ENCODE measurements around the gene COQ2. TPM values are rescaled to one million over a fixed set of nuclear protein-coding genes. Genes with fewer than 3 reads are reported as not detected.
"Not testable (repeated sequence)": the region's sequence is repeated elsewhere in the genome, so short reads cannot be mapped to it uniquely, and the experiment has no call there.

COQ2 gene
- polyA plus RNA-seq, 1 donor = 14.9 TPM

DNA sequence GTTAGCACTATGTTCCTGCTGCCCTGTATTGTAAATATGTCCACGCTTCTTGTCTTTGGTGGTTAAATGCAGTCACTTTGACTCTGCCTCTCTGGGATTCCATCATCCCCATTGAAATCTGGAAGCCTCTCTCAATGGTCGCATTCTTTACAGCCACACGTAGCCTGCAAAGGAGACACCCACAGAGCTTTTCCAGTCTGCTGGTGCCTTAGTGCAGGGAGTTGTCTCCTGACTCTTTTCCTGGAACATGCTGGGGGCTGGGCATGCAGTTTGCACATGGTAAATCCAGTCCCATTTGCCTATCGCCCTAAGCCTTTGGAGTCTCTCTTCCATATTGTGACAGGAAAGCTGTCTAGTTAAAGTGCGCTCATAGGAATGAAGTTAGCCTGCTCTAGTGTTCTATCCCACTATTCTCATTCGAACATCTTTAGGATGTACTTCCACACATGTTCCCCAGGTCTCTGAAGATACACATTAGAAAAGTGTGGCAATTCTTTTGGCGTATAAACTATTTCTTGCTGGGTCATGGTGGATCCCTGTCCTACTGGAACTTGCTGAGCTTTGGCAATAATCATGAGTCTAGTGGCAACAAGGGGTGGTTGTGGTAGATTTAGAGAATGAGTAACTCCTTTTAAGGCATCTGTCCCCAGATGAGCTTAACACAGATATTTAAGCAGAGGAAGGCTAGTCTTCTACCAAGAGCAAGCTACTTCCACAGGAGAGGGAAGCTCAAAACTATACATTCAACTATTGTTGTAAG, 33.7 kb downstream of the COQ2 start:
- DNase-seq = no peak

DNA sequence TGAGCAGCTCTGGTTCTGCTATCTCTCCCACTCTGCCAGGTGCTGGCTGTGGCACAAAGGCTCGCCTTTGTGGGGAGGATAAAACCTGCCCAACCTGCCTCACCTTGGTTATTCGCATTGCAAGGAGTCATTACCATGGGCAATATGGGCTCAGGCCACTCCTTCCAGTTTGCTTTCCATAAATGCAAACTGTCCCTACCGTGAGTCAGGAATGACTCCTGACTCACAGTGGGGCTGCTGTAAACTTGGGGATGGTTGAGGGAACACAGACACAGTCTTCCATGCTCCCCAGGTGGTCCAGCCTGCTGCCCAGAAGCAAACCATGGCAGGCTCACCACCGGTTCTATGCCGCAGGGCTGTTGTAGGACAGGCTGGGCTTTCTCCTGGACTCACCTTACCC, 36.1 kb downstream of the COQ2 start:
- DNase-seq = no peak

DNA sequence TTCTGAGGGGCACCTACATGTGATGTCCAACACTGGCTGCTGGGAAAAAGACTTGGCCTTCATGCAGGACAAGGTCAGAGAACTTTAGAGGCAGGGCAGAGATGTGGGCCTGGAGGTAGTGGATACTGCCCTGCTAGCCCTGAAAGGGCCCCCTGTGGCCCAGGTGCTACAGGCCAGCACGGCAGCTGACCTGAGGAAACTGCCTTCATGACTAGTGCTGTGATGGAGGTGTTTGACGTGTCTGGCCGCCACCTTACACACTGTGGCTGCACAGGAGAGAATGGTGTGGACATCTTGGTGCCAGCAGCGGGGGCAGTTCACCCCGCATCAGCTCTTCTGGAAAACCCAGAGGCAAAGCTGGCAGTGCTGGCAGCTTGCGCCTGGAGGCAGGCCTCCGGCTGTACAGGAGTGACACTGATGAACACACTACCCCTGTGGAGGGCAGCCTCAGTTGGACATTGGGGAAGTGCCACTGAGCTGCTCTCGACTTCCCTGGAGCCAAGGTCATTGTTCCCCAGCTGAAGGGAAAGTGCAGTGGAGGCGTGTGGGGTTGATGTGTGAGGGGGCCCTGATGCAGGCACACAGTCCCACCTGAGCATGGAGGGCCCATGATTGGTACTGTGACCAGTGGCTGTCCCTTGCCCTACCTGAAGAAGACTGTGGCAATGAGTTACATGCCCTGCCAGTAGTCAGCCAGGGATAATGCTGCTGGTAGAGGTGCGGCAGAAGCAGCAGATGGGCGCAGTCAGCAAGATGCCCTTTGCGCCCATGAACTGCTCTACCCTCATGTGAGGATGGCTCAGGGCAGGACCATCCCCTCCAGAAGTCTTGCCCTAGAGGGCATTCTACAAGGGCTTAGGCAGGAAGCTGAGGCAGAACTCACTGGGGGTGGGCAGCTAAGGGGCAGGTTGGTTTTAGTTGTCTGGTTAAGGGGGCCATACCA, 36.9 kb downstream of the COQ2 start:
- DNase-seq = no peak

DNA sequence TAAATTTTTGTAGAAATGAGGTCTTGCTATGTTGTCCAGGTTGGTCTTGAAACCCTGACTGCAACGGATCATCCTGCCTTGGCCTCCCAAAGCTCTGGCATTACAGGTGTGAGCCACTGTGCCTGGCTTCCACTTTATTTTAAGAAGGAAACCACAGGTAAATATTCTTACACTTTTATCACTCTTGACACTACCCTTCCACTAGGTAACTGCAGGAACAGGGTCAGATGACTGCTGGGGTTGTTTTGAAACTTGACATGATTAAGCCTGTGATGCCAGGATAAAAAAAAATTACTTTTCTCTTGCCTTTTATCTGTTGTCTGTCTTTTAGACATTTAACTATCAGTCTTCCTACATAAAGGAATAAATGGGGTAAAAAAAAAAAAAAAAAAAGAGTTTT, 43.5 kb downstream of the COQ2 start:
- no peak for DNase-seq

DNA sequence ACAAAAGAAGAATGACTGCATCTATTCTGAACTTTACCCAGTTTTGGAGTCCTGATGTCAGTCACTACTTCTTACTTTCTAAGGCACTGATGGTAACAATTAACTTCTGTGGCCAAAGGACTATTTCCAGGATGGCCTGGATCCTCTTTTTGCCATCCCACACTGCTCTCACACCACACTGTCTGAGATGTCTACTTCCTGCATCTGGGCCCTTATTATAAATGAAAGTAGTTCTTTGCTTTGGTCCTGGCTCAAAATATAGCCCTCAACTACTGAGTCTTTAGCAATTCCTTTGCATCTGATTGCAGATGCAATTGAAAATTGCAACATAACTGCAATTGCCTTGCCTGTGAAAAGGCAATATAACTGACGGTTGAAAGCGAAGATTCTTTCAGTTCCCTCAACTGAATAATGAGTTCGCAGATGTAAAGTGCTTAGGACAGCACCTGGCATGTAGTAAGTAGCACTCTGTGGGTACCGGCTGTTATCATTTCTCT, 44.2 kb downstream of the COQ2 start:
- no peak for DNase-seq

DNA sequence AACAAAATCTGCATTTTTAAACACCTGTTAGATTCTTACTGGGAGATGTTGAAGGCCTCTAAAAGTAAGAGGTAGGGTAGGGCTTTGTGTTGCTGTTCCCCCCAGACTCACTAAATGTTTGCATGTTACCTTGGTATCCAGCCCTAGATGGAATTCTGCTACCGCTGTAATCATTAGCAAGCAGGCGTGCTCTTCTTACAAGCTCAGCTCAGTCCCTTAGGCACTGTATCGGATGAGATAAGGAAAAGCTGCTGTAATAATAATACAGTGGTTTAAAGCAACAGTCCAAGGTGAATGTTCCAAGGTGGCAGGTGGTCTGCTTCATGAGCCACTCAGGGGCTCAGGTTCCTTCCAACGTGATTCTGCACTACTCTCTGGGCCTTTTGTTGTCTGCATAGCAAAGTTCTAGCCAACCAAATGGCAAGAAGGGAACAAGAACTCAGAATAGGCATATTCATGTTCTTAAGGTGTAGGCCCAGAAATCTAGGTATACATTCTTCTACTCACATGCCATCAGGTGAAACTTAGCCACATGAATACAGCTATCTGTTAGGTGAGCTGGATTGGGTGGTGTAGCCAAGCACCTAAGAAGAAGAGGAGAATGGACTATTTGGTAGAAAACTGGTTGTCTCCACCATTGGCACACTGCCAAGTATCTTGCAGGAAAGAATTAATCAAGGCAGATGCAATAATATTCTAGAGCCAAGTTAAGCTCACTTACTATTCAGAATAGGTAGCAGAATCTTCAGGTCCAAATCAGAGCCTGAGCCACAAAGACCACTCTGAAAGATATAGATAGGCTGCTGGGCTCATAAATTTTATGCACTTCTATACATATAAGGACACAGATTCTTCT, 46.0 kb downstream of the COQ2 start:
- DNase-seq = no peak

DNA sequence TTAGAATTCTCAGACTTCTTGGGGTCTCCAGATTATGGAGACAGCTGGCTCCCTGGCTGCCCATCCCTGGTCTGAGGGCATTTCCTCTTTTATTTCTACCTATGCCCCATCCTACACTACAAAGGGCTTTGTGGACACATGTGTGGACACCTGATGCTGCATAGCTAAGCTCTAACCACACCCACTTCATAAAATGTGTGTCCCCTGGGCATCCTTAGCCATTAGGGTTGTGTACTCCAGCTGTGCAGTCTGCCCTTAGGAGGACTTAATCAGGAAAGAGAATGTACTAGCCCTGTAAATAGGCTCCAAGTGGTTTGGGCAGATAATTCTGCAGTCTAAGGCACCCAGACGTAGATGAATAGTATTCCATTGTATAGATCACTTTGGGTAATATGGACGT, 47.0 kb downstream of the COQ2 start:
- DNase-seq = no peak

DNA sequence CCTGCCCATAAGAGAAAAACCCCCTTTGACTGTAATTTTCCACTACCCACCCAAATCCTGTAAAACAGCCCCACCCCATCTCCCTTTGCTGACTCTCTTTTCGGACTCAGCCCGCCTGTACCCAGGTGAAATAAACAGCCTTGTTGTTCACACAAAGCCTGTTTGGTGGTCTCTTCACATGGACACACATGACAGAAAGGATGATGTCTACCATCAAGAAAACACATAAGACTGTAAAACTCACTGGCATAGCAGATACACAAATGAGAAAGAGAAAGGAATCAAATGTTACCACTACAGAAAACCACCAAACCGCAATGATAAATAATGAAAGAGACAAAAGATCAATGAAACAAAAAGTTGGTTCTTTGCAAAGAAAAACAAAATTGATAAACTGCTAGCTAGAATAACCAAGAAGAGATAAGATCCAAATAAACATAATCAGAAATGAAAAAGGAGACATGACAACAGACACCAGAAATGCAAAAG, 48.9 kb downstream of the COQ2 start:
- DNase-seq = not testable (repeated sequence)

DNA sequence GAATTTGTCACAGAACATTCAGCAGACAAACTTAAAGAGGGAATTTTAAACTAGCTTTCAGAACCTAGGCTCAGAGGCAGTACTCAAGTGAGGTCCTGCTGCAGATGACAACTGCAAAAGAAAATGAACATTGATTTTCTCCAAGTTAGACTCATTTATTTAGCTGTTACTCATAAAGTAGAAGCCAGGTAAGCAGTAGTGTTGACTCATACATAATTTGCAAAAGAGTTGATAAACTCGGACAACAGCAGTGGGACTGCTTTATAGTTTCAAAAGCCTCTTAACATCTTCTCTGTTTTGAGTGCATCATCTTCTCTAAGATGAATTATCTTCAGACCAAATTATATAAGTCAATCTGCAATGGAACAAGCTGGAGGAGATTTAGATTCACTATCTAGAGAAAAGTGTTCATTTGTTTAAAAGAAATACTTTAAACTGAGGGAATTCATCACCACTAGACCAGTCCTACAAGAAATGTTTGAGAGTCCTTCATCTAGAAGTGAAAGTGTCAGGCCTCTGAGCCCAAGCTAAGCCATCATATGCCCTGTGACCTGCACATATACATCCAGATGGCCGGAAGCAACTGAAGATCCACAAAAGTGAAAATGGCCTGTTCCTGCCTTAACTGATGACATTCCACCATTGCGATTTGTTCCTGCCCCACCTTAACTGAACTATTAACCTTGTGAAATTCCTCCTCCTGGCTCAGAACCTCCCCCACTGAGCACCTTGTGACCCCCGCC, 49.5 kb downstream of the COQ2 start:
- no peak for DNase-seq

DNA sequence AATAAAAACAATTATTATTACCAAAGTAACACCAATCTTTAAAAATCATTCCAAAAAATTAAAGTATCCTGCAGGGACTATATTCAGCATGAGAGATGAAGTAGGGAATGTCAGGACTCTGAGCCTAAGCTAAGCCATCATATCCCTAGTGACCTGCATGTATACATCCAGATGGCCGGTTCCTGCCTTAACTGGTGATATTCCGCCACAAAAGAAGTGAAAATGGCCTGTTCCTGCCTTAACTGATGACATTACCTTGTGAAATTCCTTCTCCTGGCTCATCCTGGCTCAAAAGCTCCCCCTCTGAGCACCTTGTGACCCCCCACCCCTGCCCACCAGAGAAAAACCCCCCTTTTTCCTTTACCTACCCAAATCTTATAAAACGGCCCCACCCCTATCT, 50.2 kb downstream of the COQ2 start:
- not testable (repeated sequence) for DNase-seq

DNA sequence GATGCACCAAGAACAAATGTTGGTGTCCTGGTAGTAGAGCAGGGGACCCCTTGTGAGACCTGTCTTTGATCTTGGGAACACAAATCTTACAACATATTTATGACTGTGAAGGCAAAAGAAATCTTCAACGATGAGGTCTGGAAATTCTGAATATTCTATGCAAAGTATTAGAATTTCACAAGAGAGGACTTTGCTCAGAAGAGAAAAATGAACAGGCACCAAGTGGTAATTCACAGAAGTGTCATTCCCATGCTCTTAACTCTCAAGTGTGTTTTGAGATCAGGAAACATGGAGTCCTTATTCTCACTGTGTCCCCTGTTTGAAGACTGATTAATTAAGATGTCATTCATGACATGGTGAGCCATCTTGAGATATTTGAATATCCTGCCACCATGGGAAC, 52.5 kb downstream of the COQ2 start:
- no peak for DNase-seq

DNA sequence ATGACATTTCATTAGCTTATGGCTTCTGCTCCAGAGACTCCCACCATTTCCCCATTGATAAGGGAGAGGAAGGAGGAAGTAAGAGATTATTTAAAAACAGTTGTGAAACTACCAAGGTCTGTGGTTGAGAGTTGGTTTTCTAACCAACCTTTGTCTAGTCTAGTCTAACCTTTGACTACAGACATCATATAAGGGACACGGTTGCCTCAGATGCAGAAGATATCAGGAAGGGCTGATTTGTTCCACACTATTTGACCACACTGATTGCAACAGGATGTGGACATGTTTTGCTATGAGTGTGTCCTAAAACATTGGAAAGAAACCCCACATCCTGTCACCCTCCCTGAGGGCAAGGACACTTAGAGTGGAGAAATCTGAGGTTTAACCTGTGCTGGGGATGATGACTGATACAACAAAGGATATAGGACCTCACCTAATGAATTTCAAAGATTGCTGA, 53.0 kb downstream of the COQ2 start:
- DNase-seq = no peak

DNA sequence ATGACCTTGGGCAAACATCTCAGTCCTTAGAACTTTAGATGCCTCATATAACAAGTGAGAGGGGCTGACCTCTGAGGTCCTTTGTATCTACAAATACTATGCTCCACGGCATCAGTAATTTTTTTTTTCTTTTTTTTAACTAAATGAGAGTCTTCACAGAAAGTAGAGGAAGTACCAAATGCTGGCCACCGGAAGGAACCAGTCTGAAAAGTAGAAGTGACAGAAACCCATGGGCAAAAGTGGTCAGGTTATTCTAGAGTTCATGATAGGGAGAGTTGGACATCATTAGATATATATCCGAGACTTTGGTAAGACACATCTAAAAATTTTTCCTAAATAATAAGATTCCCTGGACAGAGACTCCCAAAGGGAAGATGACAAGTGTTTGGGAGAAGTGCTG, 53.7 kb downstream of the COQ2 start:
- DNase-seq = no peak

DNA sequence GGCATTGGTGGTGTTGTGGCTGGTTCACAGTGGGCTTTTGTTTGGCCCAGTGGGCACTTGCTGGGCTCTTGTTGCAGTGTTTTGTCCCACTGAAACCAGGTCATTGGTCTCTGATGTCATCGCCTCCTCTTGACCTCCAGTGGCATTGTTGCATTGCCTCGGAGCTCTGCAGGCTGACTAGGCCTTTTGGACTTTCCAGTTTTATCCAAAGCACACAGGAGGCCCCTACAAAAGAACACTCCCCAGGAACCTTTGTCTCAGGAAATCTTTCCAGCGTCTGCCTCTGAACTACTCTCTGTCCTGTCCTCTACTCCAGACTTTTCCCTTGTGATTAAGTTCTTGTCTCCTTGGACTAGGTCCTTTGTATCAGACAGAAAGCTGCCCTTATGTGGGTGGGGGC, 54.8 kb downstream of the COQ2 start:
- no peak for DNase-seq

DNA sequence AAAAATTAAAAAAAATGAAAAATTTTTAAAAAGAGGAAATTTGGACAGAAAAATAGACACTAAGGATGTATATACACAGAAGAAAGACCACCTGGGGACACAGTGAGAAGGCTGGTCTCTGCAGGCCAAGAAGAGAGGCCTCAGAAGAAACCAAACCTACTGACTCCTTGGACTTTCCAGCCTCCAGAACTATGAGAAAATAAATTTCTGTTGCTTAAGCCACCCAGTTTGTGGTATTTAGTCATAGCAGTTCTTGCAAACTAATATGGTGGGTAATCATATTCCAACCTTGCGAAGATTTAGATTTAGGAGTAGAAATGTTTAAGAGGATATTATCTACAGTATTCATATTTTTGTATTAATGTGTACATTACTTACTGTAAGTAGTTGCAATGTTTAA, 56.4 kb downstream of the COQ2 start:
- DNase-seq = no peak

DNA sequence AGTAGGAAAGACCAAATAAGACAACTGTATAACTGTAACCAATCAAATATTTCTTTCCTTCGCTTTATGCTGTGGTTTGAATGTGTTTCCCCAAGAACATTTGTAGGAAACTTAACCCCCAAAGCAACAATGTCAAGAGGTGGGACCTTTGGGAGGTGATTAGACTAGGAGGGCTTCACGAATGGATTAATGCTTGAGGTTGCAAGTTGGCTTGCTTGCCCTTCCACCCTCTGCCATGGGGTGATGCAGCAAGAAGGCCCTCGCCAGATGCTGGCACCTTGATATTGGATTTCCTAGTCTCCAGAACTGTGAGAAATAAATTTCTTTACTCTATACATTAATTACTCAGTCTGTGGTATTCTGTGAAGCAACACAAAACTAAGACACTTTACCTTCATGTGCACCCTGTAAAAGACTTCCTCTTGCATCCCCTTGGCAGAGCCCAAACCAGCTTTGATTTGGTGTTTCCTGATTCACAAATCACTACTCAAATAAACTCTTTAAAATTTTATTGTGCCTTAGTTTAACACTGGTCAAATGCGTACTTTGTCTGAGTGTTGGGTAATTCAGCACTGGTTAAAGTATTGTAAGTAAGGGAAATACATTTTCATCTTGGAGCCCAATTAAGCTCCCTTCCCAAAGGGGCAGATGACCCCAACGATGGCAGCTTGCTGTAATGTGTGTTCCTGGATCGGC, 59.9 kb downstream of the COQ2 start:
- no peak for DNase-seq

DNA sequence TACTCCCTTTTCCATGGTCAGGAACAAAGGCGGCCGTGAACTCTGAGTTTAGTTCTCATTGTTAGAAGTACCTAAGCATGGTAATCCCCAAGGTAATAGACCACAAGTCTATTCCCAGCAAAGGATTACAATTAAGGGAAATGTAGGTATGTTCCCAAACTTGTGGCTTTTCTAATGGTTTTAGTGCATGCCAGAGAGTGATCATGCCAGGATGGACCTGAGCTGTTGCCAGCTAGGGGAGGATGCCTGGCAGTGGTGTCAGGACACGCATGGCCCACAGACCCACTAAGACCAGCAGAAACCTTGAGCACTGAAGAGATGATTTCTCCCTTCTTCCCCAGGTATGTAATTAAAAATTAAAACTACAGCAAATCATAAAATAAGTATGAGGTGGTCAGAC, 60.8 kb downstream of the COQ2 start:
- DNase-seq = no peak

DNA sequence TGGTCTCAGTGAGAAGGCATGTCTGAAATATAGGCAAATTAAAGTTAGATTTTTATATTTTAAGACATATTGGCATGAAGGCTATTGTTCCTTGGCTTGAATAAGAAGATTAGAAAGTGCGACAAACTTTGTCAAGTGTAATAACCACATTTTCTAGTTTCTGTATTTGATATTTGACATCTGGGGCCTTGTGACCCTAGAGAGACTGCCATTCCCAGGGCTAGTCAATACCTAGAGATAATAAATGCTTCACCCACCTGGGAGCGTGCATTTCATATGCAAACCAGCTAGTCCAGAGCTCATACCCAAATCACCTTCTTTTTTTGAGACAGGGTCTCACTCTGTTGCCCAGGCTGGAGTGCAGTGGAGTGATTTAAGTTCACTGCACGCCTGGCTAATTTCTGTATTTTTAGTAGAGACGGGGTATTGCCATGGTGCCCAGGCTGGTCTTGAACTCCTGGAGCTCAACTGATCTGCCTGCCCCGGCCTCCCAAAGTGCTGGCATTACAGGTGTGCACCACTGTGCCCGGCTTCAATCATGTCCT, 62.6 kb downstream of the COQ2 start:
- DNase-seq = no peak

DNA sequence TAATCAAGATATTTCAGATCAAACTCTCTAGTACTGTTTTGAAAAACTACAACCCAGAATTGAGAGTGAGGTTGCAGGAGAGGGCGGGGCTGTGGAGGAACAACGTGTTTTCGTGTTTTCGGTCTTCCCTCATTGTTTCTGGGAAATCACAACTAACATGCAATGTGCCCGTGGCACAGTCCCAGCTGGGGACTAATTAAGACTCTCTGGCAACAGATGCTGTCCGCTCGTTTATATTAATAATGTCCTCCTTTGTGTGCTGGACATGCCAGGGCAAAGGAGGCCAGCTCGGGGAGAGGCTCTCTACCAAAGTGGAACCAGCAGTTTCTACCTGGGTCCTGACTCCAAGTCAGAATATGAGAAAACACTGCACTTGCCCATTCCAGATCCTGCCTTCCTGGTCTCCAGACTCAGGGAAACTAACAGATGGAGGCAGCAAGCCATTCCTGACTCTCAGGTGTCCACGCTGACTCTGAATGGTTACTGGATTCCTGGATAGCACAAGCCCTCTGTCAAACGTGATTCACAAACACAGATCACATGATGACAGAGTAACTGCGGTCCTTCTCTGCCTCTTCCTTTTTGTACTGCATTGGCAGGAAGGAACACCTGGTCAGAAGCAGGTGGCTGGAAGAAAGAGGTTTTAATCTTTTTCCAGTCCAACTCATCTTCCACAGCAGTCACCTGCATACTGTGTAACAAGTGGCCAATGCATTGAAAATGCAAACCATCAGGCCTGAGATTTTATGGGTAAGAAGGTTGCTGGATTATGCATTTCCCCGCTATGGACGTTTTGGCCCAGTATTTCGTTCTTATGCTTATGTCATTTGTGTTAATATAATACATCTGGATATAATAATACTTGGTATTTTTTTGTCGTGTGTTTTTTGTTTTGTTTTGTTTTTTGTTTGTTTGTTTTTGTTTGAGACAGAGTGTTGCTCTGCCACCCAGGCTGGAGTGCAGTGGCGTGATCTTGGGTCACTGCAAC, 65.0 kb downstream of the COQ2 start:
- no peak for DNase-seq
